GM12878 (cell line): Measurements from ENCODE around the gene GRHL1. TPM values are rescaled to one million over a fixed set of nuclear protein-coding genes. Genes with fewer than 3 reads are reported as not detected.

Experiments used
- ATAC-seq: fragments of 200-7000 bp; cut with Tn5 transposase; 3 replicates; pipeline ENCODE4 v1.9.1; 2020; ENCODE audit warnings: mild to moderate bottlenecking, moderate library complexity
- BruUV-seq: library from RNA; stranded (reverse); fragments of 400-500 nt; replicated peaks from 2 replicates; lab custom pipeline; 2021; lab: Mats Ljungman, UMichigan
- CTCF ChIA-PET: fragments of 300-600 bp; sonication (Branson Sonifier 250); formaldehyde crosslinking; extraction: SDS; loops from one replicate; lab custom pipeline; 2021; ENCODE audit warnings: inconsistent platforms; lab: Yijun Ruan, JAX
- POLR2A ChIA-PET: fragments of 350-600 bp; formaldehyde crosslinking; extraction: SDS; loops from one replicate; lab custom pipeline; 2021; ENCODE audit warnings: inconsistent platforms; lab: Charles Lee
- RAD21 ChIA-PET: fragments of 300-600 bp; sonication (Branson Sonifier 250); formaldehyde crosslinking; loops from one replicate; lab custom pipeline; 2023; ENCODE audit warnings: antibody characterized with exemption; ENCODE audit not compliant: unreplicated experiment; lab: Charles Lee
- SMC1A ChIA-PET: fragments of 300-600 bp; sonication (Branson Sonifier 250); formaldehyde crosslinking; loops from one replicate; lab custom pipeline; 2023; ENCODE audit not compliant: unreplicated experiment, uncharacterized antibody; lab: Charles Lee
- DNase-seq: peaks from one replicate; pipeline ENCODE4 v3.0.0-alpha.2; 2011; ENCODE audit warnings: low read depth, low spot score
- FAIRE-seq: peaks from 3 replicates; lab custom pipeline; 2011; peaks lifted over from hg19 to GRCh38; lab: Jason Lieb, UNC
- H2AFZ ChIP-seq: 2 replicates; pipeline ENCODE4 v1.6.0; 2011; ENCODE audit warnings: low read depth, low read length, control low read depth; ENCODE audit not compliant: control insufficient read depth
- H3K27ac ChIP-seq: 2 replicates; pipeline ENCODE4 v1.5.1; 2011; ENCODE audit warnings: control low read depth; ENCODE audit not compliant: control insufficient read depth, insufficient read depth
- H3K27me3 ChIP-seq, 2 experiments: replicated peaks in 1 of 2; 2 replicates each; pipeline versions ENCODE4 v1.6.0 to v1.6.1; 2011; ENCODE audit warnings: low read length in 1 of 2; ENCODE audit not compliant: control insufficient read depth in 2 of 2, insufficient read depth in 2 of 2
- H3K36me3 ChIP-seq, 2 experiments: 2 replicates each; pipeline ENCODE4 v1.5.1; 2011; ENCODE audit warnings: low read length in 1 of 2; ENCODE audit not compliant: control insufficient read depth in 2 of 2, insufficient read depth in 2 of 2
- H3K4me1 ChIP-seq: 2 replicates; pipeline ENCODE4 v1.6.1; 2011; ENCODE audit warnings: mild to moderate bottlenecking, low read length, moderate library complexity, mixed read lengths; ENCODE audit not compliant: control insufficient read depth, insufficient read depth
- H3K4me2 ChIP-seq: 2 replicates; pipeline ENCODE4 v1.6.0; 2011; ENCODE audit warnings: control low read depth; ENCODE audit not compliant: control insufficient read depth, insufficient read depth
- H3K4me3 ChIP-seq: fragments of 200-600 bp; sonication (generic); 2 replicates; pipeline ENCODE4 v1.5.1; 2016
- H3K79me2 ChIP-seq: 2 replicates; pipeline ENCODE4 v1.6.0; 2011; ENCODE audit warnings: low read length; ENCODE audit not compliant: control insufficient read depth, insufficient read depth
- H3K9ac ChIP-seq: 2 replicates; pipeline ENCODE4 v1.8.0; 2011; ENCODE audit warnings: low read length, control low read depth, mixed read lengths; ENCODE audit not compliant: control insufficient read depth, insufficient read depth
- H3K9me3 ChIP-seq: replicated peaks from 3 replicates; pipeline ENCODE4 v1.5.1; 2011; ENCODE audit warnings: mild to moderate bottlenecking, low read length; ENCODE audit not compliant: control insufficient read depth, insufficient read depth
- H4K20me1 ChIP-seq: 2 replicates; pipeline ENCODE4 v1.6.0; 2011; ENCODE audit not compliant: control insufficient read depth, insufficient read depth
- ASH2L ChIP-seq: fragments of 300-600, 200-600 bp; sonication (generic); IDR thresholded peaks from 2 replicates; pipeline ENCODE4 v1.6.1; 2017; ENCODE audit warnings: low read depth, mild to moderate bottlenecking, borderline replicate concordance
- KAT2A ChIP-seq: conservative IDR thresholded peaks from 2 replicates; pipeline ENCODE4 v1.6.1; 2011; ENCODE audit warnings: low read depth, low read length; ENCODE audit not compliant: control insufficient read depth
- KLF5 ChIP-seq: fragments of 450-650 bp; IDR thresholded peaks from 2 replicates; pipeline ENCODE4 v1.6.1; 2014; ENCODE audit warnings: mild to moderate bottlenecking; ENCODE audit not compliant: partially characterized antibody
- PKNOX1 ChIP-seq: fragments of 450-650 bp; IDR thresholded peaks from 2 replicates; pipeline ENCODE4 v1.6.1; 2016; ENCODE audit warnings: mild to moderate bottlenecking
- WGBS: methylation state at CpG from one replicate; pipeline ENCODE4 v1.1.6; 2016; ENCODE audit warnings: low lambda C conversion rate; ENCODE audit not compliant: insufficient replicate concordance, insufficient coverage; ENCODE audit errors: missing lambda C conversion rate; 5-methylcytosine and 5-hydroxymethylcytosine counted together
- in situ Hi-C: fragments of 300-500 bp; cut with MboI; formaldehyde crosslinking; loops from 9 replicates; pipeline ENCODE4 v1.14.3; 2018; ENCODE audit warnings: mixed read lengths
- intact Hi-C: fragments of 100-400 bp; cut with micrococcal nuclease; formaldehyde crosslinking; loops from one replicate; pipeline ENCODE4 v1.14.2; 2022; ENCODE audit not compliant: unreplicated experiment
- polyA plus RNA-seq, 11 experiments: library from polyadenylated mRNA; depleted of rRNA in 4 of 11; unstranded in 6 of 11; stranded (reverse) in 5 of 11; fragments of >200 nt; fragmentation: Nextera tagmentation in 4 of 11; fragmentation: Illumina TruSeq in 1 of 11; extraction: Ambion mirVana in 4 of 11; extraction: Trizol in 1 of 11; gene quantifications; 1 replicate in 1 of 11; 2 replicates in 10 of 11; pipeline versions ENCODE4 v1.2.1 to v1.2.3, GENCODE V29; 2011 to 2016; ENCODE audit warnings: inconsistent platforms in 2 of 11, missing spikeins in 2 of 11, low read depth in 1 of 11
- total RNA-seq, 4 experiments: library from RNA; depleted of rRNA in 3 of 4; stranded (reverse); fragments of >200 nt in 3 of 4; fragmentation: Illumina TruSeq in 1 of 4; extraction: Trizol in 1 of 4; gene quantifications; 2 replicates each; pipeline versions ENCODE4 v1.2.1 to v1.2.3, GENCODE V29; 2013 to 2021
- TF ChIP-seq, protein P1 (sequence below): fragments of 450-650 bp; IDR thresholded peaks from 2 replicates; pipeline ENCODE4 v1.6.1; 2016; ENCODE audit warnings: mild to moderate bottlenecking, moderate library complexity, borderline replicate concordance
- TF ChIP-seq, protein P2 (sequence below): fragments of 450-650 bp; IDR thresholded peaks from 2 replicates; pipeline ENCODE4 v1.6.1; 2017; ENCODE audit warnings: mild to moderate bottlenecking, moderate library complexity
- TF ChIP-seq, protein P3 (sequence below): fragments of 450-650 bp; IDR thresholded peaks from 2 replicates; pipeline ENCODE4 v1.6.1; 2017; ENCODE audit warnings: mild to moderate bottlenecking, moderate library complexity

GRHL1 gene
- total and polyA plus RNA-seq, 10 of the 15 experiments (the other 5 are each of a cell fraction or from before 2014, with no cell fraction given), result 0.09 to 0.81 (median 0.28) TPM; not detected in 1

DNA sequence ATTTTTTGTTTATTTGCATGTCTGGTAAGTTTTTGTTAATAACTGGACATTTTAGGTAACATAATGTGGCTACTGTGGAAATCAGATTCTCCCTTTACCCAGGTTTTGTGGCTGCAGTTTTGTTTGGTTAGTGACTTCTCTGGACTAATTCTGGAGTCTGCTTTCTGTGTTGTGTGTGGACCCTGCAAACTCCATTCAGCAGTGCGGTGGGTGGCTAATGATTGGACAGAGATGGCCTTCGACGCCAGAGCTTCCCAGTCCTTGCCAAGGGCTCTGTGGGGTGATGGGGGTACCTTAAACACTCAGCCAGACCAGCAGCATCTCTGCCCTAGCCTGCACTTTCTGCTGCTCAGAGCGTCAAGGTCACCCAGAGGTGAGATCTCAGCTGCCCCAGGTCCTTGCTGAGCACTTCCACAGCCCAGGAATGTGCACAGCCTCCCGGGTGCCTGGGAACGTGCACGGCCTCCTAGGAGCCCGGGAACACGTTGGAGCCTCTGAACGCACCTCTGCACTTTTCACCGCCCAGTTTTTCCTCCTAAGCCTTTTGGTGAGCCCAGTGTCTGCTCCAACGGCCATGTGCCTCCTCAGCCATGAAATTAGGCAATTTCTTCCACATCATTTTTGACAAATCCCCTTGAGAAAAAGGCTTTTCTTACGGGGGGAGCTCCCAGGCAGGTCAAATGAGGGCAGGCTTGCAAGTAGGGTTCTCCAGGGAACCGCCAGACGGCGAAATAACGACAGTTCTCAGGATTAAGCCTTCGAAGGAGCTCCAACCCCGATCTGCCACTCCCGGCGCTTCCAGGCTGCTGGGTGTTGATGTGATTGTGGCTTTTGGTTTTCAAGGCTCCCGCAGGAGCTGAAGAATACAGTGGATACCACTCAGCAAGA lies 56.7 kb downstream of the GRHL1 start:
- Histone ChIP-seq H3K9me3 (no peaks in the 10 kb centered on the region; the same call in 2 of the 3 replicates), H3K4me3 (no peak overlapping the region), H3K4me2 (no peak overlapping the region), H3K36me3 (no peaks in the 10 kb centered on the region), H3K9ac (no peak overlapping the region), H4K20me1 (no peaks in the 10 kb centered on the region), H2AFZ (no peak overlapping the region), H3K27me3 (no peaks in the 10 kb centered on the region), H3K4me1 (no peaks in the 10 kb centered on the region), H3K27ac (no peak overlapping the region), H3K79me2 (no peaks in the 10 kb centered on the region)
- FAIRE-seq (no peak), DNase-seq (no peak), ATAC-seq (no peak)
- TF ChIP-seq KAT2A (no peak), ASH2L (no peak), PKNOX1 (no peak), KLF5 (no peak)
- TF ChIP-seq, protein P1, sequence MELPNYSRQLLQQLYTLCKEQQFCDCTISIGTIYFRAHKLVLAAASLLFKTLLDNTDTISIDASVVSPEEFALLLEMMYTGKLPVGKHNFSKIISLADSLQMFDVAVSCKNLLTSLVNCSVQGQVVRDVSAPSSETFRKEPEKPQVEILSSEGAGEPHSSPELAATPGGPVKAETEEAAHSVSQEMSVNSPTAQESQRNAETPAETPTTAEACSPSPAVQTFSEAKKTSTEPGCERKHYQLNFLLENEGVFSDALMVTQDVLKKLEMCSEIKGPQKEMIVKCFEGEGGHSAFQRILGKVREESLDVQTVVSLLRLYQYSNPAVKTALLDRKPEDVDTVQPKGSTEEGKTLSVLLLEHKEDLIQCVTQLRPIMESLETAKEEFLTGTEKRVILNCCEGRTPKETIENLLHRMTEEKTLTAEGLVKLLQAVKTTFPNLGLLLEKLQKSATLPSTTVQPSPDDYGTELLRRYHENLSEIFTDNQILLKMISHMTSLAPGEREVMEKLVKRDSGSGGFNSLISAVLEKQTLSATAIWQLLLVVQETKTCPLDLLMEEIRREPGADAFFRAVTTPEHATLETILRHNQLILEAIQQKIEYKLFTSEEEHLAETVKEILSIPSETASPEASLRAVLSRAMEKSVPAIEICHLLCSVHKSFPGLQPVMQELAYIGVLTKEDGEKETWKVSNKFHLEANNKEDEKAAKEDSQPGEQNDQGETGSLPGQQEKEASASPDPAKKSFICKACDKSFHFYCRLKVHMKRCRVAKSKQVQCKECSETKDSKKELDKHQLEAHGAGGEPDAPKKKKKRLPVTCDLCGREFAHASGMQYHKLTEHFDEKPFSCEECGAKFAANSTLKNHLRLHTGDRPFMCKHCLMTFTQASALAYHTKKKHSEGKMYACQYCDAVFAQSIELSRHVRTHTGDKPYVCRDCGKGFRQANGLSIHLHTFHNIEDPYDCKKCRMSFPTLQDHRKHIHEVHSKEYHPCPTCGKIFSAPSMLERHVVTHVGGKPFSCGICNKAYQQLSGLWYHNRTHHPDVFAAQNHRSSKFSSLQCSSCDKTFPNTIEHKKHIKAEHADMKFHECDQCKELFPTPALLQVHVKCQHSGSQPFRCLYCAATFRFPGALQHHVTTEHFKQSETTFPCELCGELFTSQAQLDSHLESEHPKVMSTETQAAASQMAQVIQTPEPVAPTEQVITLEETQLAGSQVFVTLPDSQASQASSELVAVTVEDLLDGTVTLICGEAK, result no peak
- TF ChIP-seq, protein P2, sequence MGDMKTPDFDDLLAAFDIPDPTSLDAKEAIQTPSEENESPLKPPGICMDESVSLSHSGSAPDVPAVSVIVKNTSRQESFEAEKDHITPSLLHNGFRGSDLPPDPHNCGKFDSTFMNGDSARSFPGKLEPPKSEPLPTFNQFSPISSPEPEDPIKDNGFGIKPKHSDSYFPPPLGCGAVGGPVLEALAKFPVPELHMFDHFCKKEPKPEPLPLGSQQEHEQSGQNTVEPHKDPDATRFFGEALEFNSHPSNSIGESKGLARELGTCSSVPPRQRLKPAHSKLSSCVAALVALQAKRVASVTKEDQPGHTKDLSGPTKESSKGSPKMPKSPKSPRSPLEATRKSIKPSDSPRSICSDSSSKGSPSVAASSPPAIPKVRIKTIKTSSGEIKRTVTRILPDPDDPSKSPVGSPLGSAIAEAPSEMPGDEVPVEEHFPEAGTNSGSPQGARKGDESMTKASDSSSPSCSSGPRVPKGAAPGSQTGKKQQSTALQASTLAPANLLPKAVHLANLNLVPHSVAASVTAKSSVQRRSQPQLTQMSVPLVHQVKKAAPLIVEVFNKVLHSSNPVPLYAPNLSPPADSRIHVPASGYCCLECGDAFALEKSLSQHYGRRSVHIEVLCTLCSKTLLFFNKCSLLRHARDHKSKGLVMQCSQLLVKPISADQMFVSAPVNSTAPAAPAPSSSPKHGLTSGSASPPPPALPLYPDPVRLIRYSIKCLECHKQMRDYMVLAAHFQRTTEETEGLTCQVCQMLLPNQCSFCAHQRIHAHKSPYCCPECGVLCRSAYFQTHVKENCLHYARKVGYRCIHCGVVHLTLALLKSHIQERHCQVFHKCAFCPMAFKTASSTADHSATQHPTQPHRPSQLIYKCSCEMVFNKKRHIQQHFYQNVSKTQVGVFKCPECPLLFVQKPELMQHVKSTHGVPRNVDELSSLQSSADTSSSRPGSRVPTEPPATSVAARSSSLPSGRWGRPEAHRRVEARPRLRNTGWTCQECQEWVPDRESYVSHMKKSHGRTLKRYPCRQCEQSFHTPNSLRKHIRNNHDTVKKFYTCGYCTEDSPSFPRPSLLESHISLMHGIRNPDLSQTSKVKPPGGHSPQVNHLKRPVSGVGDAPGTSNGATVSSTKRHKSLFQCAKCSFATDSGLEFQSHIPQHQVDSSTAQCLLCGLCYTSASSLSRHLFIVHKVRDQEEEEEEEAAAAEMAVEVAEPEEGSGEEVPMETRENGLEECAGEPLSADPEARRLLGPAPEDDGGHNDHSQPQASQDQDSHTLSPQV, result no peak
- TF ChIP-seq, protein P3, sequence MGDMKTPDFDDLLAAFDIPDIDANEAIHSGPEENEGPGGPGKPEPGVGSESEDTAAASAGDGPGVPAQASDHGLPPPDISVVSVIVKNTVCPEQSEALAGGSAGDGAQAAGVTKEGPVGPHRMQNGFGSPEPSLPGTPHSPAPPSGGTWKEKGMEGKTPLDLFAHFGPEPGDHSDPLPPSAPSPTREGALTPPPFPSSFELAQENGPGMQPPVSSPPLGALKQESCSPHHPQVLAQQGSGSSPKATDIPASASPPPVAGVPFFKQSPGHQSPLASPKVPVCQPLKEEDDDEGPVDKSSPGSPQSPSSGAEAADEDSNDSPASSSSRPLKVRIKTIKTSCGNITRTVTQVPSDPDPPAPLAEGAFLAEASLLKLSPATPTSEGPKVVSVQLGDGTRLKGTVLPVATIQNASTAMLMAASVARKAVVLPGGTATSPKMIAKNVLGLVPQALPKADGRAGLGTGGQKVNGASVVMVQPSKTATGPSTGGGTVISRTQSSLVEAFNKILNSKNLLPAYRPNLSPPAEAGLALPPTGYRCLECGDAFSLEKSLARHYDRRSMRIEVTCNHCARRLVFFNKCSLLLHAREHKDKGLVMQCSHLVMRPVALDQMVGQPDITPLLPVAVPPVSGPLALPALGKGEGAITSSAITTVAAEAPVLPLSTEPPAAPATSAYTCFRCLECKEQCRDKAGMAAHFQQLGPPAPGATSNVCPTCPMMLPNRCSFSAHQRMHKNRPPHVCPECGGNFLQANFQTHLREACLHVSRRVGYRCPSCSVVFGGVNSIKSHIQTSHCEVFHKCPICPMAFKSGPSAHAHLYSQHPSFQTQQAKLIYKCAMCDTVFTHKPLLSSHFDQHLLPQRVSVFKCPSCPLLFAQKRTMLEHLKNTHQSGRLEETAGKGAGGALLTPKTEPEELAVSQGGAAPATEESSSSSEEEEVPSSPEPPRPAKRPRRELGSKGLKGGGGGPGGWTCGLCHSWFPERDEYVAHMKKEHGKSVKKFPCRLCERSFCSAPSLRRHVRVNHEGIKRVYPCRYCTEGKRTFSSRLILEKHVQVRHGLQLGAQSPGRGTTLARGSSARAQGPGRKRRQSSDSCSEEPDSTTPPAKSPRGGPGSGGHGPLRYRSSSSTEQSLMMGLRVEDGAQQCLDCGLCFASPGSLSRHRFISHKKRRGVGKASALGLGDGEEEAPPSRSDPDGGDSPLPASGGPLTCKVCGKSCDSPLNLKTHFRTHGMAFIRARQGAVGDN, result no peak
- no TSS peak for BruUV-seq
- ChIA-PET SMC1A (no interaction called here), RAD21 (no interaction called here), POLR2A (no interaction called here), CTCF (no interaction called here)
- 41% methylated on average over 22 of the region's 22 CpGs for WGBS
- in situ Hi-C loops, result no loop called here
- intact Hi-C loops, result no loop called here
